ENCODE data around the gene RIT1.
A peak's percentile ranks its signal among the peaks of the same experiment; 100 is the strongest.

RIT1 gene

GRCh38 chr1:155892796-155893195, 18.4 kb downstream of the RIT1 start:
- no peak for DNase-seq (ENCODE audit: low read depth in 2 of 2)

DNA sequence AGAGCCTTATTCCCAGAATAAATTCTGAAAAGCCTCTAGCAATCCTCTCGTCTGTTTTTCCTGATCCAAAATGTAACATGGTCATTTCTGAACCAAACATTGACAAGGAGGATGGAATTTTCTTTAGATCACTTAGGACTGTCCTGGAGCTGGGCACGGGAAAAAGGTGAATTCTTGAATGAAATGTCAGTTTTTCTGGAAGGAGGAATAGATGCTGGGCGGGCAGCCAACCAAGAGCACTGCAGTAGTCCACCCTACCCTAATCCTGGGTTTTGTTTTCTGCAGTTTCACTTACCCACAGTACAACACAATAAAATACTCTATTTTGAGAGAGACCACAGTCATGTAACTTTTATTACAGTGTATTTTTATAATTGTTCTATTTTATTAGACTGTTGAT, 20.9 kb downstream of the RIT1 start:
- DNase-seq (ENCODE audit: low read depth in 2 of 2), result no peak

DNA sequence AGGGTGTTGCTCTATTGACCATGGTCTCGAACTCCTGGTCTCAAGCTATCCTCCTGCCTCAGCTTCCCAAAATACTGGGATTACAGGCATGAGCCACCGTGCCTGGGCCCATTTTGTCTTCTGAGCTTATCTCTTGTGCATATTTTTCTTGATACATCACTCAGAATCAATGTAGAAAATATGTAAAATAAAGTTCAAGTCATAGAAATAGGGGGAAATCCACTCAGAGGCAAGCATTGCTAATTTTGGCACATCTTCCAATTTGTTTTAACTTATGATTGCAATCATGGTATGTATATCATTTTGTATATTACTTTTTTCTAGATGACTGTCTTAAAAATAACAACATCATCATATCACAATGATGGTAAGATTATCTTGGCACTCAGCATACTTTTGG, 21.6 kb downstream of the RIT1 start:
- no peak for DNase-seq (ENCODE audit: low read depth in 2 of 2)

DNA sequence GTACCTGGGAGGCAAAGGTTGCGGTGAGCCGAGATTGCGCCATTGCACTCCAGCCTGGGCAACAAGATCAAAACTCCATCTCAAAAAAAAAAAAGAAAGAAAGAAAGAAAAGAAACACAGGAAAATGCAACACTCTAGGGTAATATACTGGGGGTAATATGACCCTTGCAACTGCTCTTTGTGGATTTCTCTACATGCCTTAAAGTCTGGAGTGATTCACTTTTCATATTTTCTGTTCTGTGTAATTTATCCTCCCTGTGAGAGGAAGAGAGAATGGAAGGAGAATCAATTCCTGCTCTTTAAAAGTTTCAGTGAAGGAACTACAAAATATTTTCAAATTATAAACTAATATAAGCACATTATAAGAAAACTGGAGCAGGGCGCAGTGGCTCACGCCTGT, 22.7 kb downstream of the RIT1 start:
- DNase-seq (ENCODE audit: low read depth in 2 of 2), result no peak

DNA sequence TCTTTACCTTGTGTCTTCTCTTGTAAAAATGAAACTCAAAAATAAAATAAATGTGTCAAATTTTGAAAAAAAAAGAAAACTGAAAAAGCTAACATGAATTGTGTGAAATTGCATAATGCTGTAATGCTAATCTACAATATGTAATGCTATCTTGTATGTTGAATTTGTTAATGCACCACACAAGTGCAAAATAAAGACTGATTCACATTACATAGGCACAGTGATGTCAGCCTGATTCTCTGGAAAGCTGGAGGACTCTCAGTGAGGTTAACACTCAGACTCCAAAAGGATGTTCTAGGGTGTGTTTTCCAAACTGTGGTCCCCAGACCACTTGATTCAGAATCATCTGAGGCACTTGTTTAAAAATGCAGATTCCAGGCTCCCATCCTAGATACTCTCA, 26.2 kb downstream of the RIT1 start:
- DNase-seq (ENCODE audit: low read depth in 2 of 2), result no peak

GRCh38 chr1:155884031-155884960, 26.9 kb downstream of the RIT1 start:
- no peak for DNase-seq (ENCODE audit: low read depth in 2 of 2)

- no peak for DNase-seq (ENCODE audit: low read depth in 2 of 2)
Observed at GRCh38 chr1:155882766-155883165, 28.4 kb downstream of the RIT1 start.

GRCh38 chr1:155882235-155882634, 28.9 kb downstream of the RIT1 start:
- DNase-seq (ENCODE audit: low read depth in 2 of 2), result no peak

DNA sequence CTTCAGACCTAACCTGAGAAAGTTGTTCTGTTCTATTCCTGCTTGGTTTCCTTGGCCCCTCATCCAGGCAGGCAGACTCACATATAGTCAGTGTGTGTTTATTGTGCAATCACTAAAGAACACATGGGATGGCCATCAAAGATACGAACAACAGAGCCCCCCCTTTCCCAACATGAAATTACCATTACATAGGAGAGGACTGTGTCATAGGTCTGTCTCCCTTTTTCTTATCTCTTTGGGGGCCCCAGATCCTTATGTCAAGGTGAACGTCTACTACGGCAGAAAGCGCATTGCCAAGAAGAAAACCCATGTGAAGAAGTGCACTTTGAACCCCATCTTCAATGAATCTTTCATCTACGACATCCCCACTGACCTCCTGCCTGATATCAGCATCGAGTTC, 30.2 kb downstream of the RIT1 start:
- DNase-seq (ENCODE audit: low read depth in 2 of 2), result no peak

DNA sequence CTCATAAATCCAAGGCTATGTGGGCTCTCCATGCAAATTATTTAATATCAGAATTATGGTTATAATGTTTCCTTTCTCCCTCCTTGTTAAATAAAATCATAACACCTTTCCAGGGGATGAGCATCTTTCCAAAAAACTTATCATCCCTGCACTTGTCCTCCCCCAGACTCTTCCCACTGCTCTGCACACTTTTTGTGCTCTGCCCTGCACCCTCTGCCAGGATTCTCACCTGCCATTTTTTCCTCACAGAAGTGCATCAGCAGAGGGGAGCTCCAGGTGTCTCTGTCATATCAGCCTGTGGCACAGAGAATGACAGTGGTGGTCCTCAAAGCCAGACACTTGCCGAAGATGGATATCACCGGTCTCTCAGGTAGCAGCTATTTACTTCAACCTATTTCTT, 30.9 kb downstream of the RIT1 start:
- no peak for DNase-seq (ENCODE audit: low read depth in 2 of 2)

GRCh38 chr1:155877945-155878344, 33.2 kb downstream of the RIT1 start:
- DNase-seq (ENCODE audit: low read depth in 2 of 2), result no peak

DNA sequence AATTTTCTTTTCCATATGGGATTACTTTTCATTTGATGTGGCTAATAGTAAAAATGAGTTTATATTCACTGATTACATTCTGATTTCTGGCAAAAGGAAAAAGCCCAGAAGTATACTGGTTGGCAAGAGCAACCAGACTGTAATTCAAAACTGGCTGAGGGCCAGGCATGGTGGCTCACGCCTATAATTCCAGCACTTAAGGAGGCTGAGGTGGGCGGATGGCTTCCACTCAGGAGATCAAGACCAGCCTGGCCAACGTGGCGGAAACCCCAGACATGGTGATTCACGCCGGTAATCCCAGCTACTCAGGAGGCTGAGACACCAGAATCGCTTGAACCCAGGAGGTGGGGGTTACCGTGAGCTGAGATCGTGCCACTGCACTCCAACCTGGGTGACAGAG, 37.3 kb downstream of the RIT1 start:
- no peak for DNase-seq (ENCODE audit: low read depth in 2 of 2)

DNA sequence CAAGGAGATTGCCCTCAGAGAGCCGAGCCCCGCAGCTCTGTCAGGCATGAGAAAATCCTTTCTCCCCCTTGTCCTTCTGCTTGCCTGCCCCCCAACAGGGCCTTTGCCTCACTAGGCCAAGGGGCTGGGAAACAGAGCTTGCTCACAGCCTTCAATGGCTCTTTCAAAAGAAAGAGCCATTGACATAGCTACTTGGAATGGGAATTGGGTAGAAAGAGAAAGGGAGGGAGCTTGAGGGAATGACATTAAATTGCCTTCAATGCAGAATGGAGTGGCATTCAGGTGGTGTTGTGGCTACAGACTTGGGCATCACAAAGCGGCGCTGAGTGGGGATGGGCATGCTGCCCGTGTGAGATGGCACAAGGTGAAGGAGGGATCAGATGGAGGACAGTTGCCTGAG, 38.6 kb downstream of the RIT1 start:
- DNase-seq (ENCODE audit: low read depth in 2 of 2), result no peak

GRCh38 chr1:155871390-155871789, 39.8 kb downstream of the RIT1 start:
- no peak for DNase-seq (ENCODE audit: low read depth in 2 of 2)

DNA sequence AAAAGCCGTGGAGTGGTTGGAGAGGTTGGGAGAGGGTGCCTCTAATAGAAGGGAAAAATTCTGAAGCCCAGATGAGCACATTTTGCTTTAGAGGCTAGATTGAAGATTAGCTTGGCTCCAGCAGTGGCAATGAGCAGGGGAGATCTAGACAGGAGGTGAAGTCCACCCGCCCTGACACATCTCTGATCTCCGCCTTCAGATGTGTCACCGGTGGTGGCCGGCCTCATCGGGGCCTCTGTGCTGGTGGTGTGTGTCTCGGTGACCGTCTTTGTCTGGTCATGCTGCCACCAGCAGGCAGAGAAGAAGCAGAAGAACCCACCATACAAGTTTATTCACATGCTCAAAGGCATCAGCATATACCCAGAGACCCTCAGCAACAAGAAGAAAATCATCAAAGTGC, 43.4 kb downstream of the RIT1 start:
- DNase-seq (ENCODE audit: low read depth in 2 of 2), result no peak

GRCh38 chr1:155864393-155864792, 46.8 kb downstream of the RIT1 start:
- no peak for DNase-seq (ENCODE audit: low read depth in 2 of 2)

DNA sequence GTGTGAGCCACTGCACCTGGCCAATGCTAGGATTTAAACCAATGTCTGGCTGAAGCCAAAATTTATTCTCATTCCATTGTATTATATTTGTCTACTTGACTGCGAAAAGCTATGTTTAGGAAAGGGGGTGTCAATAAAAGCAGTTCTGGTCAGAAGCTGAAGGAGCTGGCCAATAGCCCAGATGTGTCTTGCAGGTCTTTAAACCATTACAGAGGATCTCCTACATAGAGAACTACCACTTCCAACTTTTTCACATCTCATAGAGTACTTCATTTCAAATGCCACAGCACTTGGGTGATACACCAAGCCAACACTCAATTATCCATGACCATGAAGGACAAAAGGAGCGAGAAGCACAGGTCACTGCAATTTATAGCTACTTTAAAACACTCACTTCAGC, 49.3 kb downstream of the RIT1 start:
- no peak for DNase-seq (ENCODE audit: low read depth in 2 of 2)

DNA sequence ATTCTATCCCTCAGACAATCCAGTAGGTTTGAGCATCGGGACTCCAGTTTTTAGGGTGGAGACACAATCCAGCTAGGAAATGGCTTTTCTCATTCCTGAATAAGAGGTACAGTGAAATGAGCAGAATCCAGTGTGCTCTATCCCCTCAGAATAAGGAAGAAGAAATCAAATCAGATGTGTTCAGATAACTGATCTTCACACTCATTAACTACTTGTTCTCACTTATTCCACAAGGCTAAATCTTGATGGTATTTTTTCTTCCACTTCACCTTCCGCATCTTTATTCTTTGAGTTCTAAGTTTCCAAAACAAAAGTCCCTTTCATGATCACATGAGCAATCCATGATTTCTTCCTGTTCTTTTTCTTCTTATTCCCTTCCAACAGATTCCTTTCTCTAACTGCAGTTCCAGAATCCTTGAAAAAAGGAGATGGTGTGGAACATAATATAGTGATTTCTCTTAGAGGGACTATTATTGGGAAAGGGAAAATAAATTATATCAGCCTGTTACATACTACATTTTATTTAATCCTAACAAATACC, 50.1 kb downstream of the RIT1 start:
- no peak for DNase-seq (ENCODE audit: low read depth in 2 of 2)

DNA sequence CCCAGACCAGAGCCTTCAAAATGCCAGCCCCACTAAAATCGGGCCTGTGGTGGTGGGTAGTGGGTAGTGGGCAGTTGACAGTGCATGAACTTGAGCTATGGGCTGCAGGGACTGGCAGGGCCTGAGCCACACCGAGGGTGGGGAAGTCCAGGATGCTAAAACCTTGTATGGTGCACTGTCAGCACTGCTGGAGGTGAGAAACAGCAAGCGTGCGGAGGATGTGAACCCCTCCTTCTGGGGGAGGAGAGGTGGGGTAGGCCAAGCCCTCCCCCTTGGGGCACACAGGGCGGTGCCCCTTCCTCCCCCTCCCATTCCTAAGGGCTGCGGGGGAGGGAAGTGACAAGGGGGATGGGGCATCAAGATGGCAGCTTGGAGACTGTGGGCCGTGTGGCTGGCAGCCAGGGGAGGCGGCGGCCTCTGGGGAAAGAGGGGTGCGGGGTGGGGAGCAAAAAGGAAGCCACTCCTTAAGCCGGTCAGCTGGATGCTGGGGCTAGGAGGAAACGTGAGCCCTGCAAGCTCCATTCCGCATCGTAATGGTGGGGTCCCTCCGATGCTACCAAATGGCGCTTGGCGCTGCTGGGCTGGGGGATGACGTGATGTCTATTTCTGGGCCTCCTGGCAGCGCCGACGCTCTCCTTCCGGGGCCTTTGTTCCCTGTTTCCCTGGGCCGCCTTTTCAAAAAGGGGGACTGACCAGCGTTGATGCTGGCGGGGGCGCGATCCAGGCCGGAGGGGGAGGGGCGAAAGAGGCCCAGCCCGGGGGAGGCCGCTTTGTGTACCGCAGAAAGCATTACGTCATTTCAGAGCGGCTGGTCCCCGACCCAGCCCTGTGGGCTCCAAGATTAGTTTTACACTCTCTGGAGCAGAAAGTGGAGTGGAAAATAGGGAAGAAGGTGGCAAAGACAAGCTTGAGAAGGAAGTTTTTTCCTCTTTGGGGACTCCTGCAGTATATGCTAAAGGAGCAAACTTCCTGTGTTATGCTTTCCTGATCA, 51.0 kb downstream of the RIT1 start:
- peak in 1 of 2 donors; percentile 17 for DNase-seq (ENCODE audit: low read depth in 2 of 2)

GRCh38 chr1:155859234-155859829, 51.8 kb downstream of the RIT1 start, which contains the start of gene SYT11:
Gene SYT11 (plus strand): TSS chr1:155859567. CDS start chr1:155859762, 195 bp downstream.
- peak; percentile 92 to 94 for DNase-seq (ENCODE audit: low read depth in 2 of 2)

DNA sequence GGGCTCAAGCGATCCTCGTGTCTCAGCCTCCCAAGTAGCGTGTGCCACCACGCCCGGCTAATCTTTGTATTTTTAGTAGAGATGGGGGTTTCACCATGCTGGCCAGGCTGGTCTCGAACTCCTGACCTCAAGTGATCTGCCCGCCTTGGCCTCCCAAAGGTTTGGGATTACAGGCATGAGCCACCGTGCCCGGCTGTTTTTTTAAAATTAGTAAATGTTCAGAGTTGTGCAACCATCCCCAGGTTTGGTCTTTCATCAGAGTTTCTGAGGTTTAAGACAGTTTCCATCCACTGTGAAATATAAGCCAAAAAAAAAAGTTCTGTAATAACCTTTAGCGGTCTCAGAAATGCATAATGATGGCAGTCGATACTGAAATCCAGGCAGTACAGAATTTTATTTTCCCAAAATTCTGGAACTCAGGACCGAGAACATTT, 52.3 kb downstream of the RIT1 start:
- no peak for DNase-seq (ENCODE audit: low read depth in 2 of 2)

Measured in stimulated activated CD4-positive, alpha-beta T cell treated with anti-CD3 and anti-CD28 coated beads, Interleukin-1b, Interleukin-23, amount 100 ng/mL, for 4 hours (primary cell).